Right cardiac atrium (tissue), 5 donors: ENCODE results near the gene VTI1A. TPM values are rescaled to one million over a fixed set of nuclear protein-coding genes. Genes with fewer than 3 reads are reported as not detected.
A peak's percentile ranks its signal among the peaks of the same experiment; 100 is the strongest.
"Not testable (repeated sequence)": the region's sequence is repeated elsewhere in the genome, so short reads cannot be mapped to it uniquely, and the experiment has no call there.

Experiments used
- ATAC-seq, 2 donors: fragments of 200-7000 bp; cut with Tn5 transposase; one replicate each; pipeline versions ENCODE4 v1.8.0 to v1.9.1; 2020; ENCODE audit warnings: moderate library complexity in 2 of 2, mild to moderate bottlenecking in 1 of 2
- DNase-seq, 3 donors: peaks; one replicate each; pipeline ENCODE4 v3.0.0-alpha.2; 2020
- H3K27ac ChIP-seq: one replicate; pipeline ENCODE4 v1.5.1; 2013; ENCODE audit warnings: mild to moderate bottlenecking, low read length, control low read depth, moderate library complexity
- H3K27me3 ChIP-seq: one replicate; pipeline ENCODE4 v1.6.1; 2013; ENCODE audit not compliant: control insufficient read depth, insufficient read depth
- H3K4me1 ChIP-seq: one replicate; pipeline ENCODE4 v1.6.1; 2013; ENCODE audit warnings: low read length; ENCODE audit not compliant: control insufficient read depth, insufficient read depth
- H3K4me3 ChIP-seq: one replicate; pipeline ENCODE4 v1.5.1; 2013; ENCODE audit warnings: low read length, control low read depth
- H3K9me3 ChIP-seq: one replicate; pipeline ENCODE4 v1.6.1; 2013; ENCODE audit warnings: low read length; ENCODE audit not compliant: control insufficient read depth
- WGBS: extraction: QIAGEN DNeasy Blood & Tissue Kit; methylation state at CpG from one replicate; pipeline ENCODE4 v1.1.7; 2013; 5-methylcytosine and 5-hydroxymethylcytosine counted together
- intact Hi-C, 4 donors: fragments of 100-400 bp; cut with DNase I; formaldehyde crosslinking; loops; one replicate each; pipeline versions ENCODE4 v1.11.0 to v1.14.0; 2022 to 2023
- polyA plus RNA-seq: library from polyadenylated mRNA; stranded (reverse); fragments of 200-250 nt; gene quantifications from one replicate; pipeline ENCODE4 v1.2.3, GENCODE V29; 2013
- total RNA-seq, 4 donors: library from RNA; stranded (reverse); fragmentation: NEBNext Ultra II Directional; extraction: Animal tissue kit (Norgen Biotek cat#: 25700); gene quantifications; one replicate each; pipeline ENCODE4 v1.2.1, GENCODE V29; 2021
- donor health status: healthy with polysubstance abuse.
- donor health status: DM: no; HTN: yes; CAD: no.
- donor health status: DM: no; HTN: no; CAD: no.
- donor health status: DM: no; HTN: yes; CAD: no; lungs with severe emphysema.
- donor health status: DM: yes; HTN: yes; CAD: no.

VTI1A gene
- total and polyA plus RNA-seq, 5 donors, result 9.1 to 22.5 (median 19.7) TPM

DNA sequence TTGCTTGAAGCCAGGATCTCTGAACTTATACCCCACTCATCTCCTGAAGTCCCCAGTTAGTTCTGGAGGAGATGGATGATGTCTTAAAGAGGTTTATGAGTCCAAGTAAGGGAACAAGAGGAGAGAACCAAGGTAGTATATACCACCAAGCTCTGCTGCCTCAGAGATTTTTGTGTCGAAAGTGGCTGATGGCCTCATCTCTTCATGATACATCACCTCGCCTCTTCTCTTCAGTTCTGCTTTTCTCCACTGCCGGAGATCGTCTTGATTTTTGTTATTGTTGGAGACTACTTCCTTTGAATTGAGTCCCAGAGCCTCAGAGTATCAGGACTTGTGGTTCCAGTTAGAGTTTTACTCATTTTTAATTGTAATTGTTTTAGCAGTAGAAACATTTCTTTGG is 1.9 kb downstream of the VTI1A start:
- Histone ChIP-seq H3K4me3 (no peak overlapping the region), H3K4me1 (peaks cover 2% of the 10 kb centered on the region), H3K27me3 (no peaks in the 10 kb centered on the region), H3K27ac (no peak overlapping the region), H3K9me3 (no peaks in the 10 kb centered on the region)
- intact Hi-C loops, result loop anchor here in 1 of 4 donors (10.0 kb wide), 1 partner anchor 274 kb away; no protein-coding TSS in a partner anchor
- ATAC-seq, result no peak
- 62% methylated on average over 4 of the region's 4 CpGs for WGBS
- no peak for DNase-seq

DNA sequence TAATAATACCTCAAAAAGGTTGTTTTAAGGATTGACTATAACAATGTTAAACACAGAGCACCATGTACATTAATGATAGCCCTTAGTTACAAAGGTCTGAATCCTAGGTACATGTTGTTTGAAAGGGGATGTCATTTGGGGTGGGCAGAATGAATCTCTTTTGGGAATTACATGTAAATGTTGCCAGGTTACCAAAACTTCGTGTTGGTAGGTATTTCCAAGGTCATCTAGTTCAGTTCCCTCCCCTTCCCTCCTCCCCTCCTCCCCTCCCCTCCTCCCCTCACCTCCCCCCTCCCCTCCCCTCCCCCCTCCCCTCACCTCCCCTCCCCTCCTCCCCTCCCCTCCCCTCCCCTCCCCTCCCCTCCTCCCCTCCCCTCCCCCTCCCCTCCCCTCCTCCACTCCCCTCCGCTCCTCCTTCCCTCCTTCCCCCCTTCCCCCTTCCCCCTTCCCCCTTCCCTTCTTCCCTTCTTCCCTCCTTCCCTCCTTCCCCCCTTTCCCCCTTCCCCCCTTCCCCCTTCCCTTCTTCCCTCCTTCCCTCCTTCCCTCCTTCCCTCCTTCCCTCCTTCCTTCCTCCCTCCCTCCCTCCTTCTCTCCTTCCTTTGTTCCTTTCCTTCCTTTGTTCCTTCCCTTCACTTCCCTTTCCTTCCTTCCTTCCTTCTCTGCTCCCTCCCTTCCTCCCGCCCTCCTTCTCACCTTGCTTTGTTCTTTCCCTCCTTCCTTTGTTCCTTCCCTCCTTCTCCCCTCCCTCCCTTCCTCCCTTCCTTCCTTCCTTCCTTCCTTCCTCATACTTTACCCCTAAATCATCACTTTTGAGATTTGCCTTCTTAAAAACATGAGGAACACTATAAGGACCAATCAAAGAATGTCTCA is 8.1 kb downstream of the VTI1A start:
- no peak for DNase-seq
- no peaks in the 10 kb centered on the region for H3K27me3 ChIP-seq
- intact Hi-C loops, result no loop called here
- H3K4me1 ChIP-seq, result no peaks in the 10 kb centered on the region
- H3K4me3 ChIP-seq, result no peak overlapping the region
- H3K27ac ChIP-seq, result no peak overlapping the region
- no peak for ATAC-seq
- no peaks in the 10 kb centered on the region for H3K9me3 ChIP-seq
- 86% methylated on average over 2 of the region's 3 CpGs for WGBS

DNA sequence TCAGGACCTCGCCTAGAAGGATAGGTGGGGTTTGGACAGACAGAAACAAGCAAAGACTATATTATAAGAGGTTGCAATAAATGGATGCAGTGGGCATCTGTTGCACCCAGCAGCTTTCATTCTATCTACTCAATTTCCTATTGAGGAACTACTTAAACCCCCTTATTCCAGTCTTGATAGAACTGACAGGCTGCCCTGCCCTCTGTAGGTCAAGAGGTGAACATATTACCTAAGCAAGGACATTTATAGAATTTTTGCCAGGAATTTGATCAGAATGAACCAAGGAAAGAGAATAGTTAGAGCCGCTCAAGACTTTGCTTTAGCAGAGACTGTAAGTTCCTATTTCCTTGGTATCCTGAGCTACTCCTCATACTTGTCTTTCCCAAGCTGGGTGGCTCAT is 9.5 kb downstream of the VTI1A start:
- Histone ChIP-seq H3K27me3 (no peaks in the 10 kb centered on the region), H3K4me1 (no peaks in the 10 kb centered on the region), H3K4me3 (no peak overlapping the region), H3K9me3 (no peaks in the 10 kb centered on the region), H3K27ac (no peak overlapping the region)
- DNase-seq (no peak), ATAC-seq (no peak)
- intact Hi-C loops, result no loop called here
- 97% methylated on average over 2 of the region's 2 CpGs for WGBS

DNA sequence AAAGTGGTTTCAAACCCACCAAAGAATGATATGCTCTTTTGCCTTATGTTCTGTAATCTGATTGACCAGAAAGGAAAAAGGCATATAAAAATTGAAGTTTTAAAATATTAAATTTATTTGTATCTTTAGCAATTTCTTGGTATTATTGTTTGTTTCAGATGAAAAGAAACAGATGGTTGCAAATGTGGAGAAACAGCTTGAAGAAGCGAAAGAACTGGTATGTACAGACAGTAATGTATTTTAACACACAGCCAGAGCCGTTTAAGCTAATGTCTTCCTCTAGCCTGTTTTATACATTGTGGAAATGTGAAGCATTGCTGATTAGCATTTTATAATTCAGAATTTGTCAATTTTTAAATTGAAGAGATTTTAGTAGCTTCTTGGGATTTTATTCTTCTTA is 13.4 kb downstream of the VTI1A start:
- Histone ChIP-seq H3K27me3 (no peaks in the 10 kb centered on the region), H3K4me1 (no peaks in the 10 kb centered on the region), H3K27ac (no peak overlapping the region), H3K4me3 (no peak overlapping the region), H3K9me3 (no peaks in the 10 kb centered on the region)
- DNase-seq, result no peak
- intact Hi-C loops, result no loop called here
- WGBS, result 91% methylated on average over 2 of the region's 2 CpGs
- no peak for ATAC-seq

DNA sequence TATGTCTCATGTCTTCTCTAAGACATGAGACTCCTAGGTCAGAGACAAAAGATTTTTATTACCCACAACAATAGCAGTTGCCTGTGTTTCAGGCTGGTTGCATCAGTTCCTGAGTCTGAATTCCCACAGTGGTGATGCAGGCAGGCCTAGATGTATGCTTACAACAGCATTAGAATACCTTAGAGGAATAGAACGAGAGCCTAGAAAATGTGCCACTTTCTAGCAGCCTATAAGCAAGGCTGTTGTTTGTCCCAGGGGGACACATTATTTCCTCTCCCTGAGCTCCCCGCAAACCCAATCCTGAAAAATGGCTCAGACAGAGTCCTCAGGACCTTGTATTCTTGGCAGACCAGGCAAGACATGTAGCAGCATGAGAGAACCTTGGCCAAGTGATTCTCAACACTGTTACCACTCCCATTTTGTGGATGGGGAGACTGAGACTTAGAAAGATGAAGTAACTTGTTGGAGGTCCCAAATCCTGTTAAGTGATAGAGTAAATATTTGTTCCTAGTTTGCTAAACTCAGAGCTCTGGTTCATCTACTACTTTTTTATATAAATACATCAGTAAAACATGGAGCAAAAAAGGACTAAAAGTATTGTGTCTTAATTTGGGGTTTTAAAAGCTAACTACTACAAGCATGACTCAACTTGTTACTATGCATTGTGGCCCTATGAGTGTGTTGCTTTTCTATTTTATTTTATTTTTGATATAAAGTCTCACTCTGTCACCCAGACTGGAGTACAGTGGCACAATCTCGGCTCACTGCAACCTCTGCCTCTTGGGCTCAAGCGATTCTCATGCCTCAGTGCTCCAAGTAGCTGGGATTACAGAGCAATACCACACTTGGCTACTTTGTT is 14.2 kb downstream of the VTI1A start:
- H3K27ac ChIP-seq, result no peak overlapping the region
- no peaks in the 10 kb centered on the region for H3K9me3 ChIP-seq
- 97% methylated on average over 4 of the region's 4 CpGs for WGBS
- H3K4me1 ChIP-seq, result no peaks in the 10 kb centered on the region
- DNase-seq (no peak), ATAC-seq (no peak)
- no peaks in the 10 kb centered on the region for H3K27me3 ChIP-seq
- no peak overlapping the region for H3K4me3 ChIP-seq
- intact Hi-C loops, result no loop called here

DNA sequence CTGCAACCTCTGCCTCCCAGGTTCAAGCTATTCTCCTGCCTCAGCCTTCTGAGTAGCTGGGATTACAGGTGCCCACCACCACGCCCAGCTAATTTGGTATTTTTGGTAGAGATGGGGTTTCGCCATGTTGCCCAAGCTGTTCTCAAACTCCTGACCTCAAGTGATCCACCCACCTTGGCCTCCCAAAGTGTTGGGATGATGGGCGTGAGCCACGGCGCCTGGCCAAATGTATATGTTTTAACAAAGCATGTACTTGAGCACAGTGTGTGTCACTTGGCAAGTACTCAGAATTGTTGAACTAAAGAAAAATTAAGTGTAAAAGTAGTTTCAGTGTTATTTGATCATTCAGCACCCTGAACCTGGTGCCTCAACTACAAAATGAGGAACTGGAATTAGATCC is 17.1 kb downstream of the VTI1A start:
- 95% methylated on average over 5 of the region's 5 CpGs for WGBS
- ATAC-seq, H3K9me3 ChIP-seq, H3K27me3 ChIP-seq, H3K4me3 ChIP-seq, intact Hi-C loops, H3K4me1 ChIP-seq, DNase-seq, H3K27ac ChIP-seq: not testable (repeated sequence)

DNA sequence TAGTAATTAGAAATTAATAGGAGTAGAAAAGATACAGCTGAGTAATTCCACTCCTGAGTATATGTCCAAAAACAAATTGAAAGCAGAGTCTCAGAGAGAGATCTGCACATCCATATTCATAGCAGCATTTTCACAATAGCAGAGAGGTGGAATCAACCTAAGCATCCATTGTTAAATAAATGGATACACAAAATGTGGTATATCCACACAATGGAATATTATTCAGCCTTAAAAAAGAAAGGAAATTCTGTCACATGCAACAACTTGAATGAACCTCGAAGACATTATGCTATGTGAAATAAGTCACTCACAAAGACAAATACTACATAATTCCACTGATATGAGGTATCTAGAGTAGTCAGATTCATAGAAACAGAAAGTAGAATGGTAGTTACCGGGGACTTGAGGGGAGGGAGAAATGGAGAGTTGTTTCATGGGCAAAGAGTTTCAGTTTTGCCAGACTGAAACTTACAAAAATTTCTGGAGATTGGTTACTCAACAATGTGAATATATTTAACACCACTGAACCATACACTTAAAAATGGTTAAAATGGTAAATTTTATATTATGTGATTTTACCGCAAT is 18.4 kb downstream of the VTI1A start:
- Histone ChIP-seq H3K9me3 (no peaks in the 10 kb centered on the region), H3K27me3 (no peaks in the 10 kb centered on the region), H3K4me1 (no peaks in the 10 kb centered on the region), H3K4me3 (no peak overlapping the region), H3K27ac (no peak overlapping the region)
- no peak for ATAC-seq
- intact Hi-C loops, result no loop called here
- 96% methylated on average over 3 of the region's 3 CpGs for WGBS
- no peak for DNase-seq

DNA sequence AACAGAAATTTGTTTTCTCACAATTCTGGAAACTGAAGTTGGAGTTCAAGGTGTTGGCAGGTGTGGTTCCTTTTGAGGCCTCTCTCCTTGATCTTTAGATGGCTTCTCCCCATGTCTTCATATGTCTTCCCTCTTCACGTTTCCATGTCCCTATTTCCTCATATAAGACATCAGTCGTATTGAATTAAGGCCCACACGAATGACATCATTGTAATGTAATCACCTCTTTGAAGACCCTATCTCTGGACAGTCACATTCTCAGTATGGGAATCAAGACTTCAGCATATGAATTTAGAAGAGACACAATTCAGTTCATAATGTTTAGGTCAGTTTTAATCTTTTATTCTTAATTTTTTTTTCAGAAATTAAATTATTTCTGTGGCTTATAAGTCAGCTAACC is 19.8 kb downstream of the VTI1A start:
- intact Hi-C loops, result no loop called here
- Histone ChIP-seq H3K27me3 (no peaks in the 10 kb centered on the region), H3K4me3 (no peak overlapping the region), H3K27ac (no peak overlapping the region), H3K4me1 (no peaks in the 10 kb centered on the region), H3K9me3 (no peaks in the 10 kb centered on the region)
- WGBS, result 86% methylated on average over 3 of the region's 3 CpGs
- ATAC-seq (no peak), DNase-seq (no peak)

DNA sequence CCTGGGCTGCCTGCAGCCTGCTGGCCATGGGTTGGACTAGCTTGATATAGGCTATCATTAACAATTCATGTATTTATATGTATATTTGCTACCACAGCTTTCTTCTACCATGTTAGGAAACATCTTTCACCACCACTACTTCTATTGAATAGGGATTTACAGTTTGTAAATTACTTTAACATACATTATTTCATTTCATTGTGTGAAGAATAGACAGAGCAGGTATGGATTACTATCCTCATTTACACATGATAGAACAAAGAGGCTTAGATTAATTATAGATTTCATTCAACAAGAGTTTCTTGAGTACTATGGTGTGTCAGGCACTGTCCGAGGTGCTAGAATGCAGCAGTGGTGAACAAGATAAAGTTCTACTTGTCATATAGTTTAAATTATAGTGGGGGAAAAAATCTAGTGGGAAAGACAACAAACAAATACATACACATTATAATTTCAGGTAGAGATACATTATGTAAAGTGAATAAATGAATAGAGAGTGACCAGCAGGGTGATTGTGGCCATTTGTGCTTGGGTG is 20.6 kb downstream of the VTI1A start:
- ATAC-seq (no peak), DNase-seq (no peak)
- Histone ChIP-seq H3K27ac (no peak overlapping the region), H3K27me3 (no peaks in the 10 kb centered on the region), H3K4me1 (no peaks in the 10 kb centered on the region), H3K4me3 (no peak overlapping the region), H3K9me3 (no peaks in the 10 kb centered on the region)
- WGBS, result 82% methylated on average over 1 of the region's 1 CpG
- intact Hi-C loops, result no loop called here

DNA sequence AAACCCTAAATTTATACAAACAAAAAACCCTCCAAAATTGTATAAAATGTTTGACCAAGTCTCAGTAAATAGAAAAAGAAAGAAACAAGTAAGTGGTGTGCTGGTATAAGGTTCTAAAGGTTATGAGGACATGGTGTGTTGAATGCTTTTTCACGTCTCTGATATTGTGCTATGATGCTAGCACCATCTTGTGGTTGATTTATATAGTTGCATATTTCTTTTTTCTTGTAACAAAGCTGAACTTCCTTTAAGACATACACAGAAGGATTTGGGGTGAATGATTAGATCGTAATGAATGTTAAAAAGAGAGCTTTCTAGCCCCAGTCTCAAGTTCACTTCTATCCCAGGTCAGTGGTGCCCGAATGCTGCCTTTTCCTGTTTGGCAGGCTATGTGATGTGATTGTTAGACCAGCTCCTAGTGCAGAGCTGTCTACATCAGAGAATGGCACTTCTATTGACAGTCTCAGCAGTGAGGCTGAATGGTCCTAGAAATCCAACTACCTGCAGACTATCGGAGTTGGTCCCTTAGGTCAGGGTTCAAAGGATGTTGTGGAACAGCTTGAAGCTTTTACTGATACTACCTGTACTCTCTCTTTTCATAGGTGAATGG is 25.0 kb downstream of the VTI1A start:
- no peaks in the 10 kb centered on the region for H3K9me3 ChIP-seq
- ATAC-seq, result peak; percentile 56 to 65
- 25% methylated on average over 4 of the region's 4 CpGs for WGBS
- no peak overlapping the region for H3K27ac ChIP-seq
- H3K27me3 ChIP-seq, result no peaks in the 10 kb centered on the region
- DNase-seq, result no peak
- intact Hi-C loops, result loop anchor here in 2 of 4 donors (5.0 to 10.0 kb wide), 2 partner anchors 913 to 1050 kb away; no protein-coding TSS in a partner anchor
- no peak overlapping the region for H3K4me3 ChIP-seq
- no peaks in the 10 kb centered on the region for H3K4me1 ChIP-seq
